GM13976 (cell line): ENCODE data around the gene ABCB11.

ENCODE experiments used
- DNase-seq: peaks from one replicate; pipeline ENCODE4 v3.0.0; 2012; ENCODE audit warnings: low spot score
- in situ Hi-C: fragments of 300-500 bp; cut with MboI; formaldehyde crosslinking; loops from one replicate; pipeline ENCODE4 v1.12.0; 2022; ENCODE audit warnings: low sequenced_read_pairs, mixed read lengths, inconsistent platforms; ENCODE audit not compliant: unreplicated experiment
- TF ChIP-seq, protein P1 (sequence below): IDR thresholded peaks from 2 replicates; pipeline ENCODE4 v1.5.1; 2012; ENCODE audit warnings: borderline replicate concordance, mild to moderate bottlenecking; ENCODE audit not compliant: insufficient read depth; ENCODE audit errors: extremely low read depth, missing control alignments, control extremely low read depth

ABCB11 gene

DNA sequence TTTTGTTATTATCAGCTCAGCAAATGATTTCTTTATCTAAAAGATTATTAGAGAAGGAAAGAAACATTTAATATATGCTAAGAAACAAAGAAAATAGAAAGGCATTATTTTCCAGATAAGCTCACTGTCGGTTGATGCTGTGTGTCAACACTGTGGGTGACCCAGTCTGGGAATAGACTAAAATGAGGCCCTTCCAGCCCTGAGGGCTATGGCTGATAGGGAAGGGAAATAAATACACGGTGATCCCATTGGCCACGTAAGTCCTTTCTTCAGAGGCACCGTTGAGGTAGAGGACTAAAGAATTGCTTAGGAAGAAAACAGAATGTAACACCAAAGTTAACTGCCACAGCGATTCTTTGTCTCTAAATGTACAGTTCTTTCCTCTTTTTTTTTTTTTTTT lies 1.8 kb downstream of the ABCB11 start:
- in situ Hi-C loops = no loop called here
- no peak for DNase-seq
- TF ChIP-seq, protein P1, sequence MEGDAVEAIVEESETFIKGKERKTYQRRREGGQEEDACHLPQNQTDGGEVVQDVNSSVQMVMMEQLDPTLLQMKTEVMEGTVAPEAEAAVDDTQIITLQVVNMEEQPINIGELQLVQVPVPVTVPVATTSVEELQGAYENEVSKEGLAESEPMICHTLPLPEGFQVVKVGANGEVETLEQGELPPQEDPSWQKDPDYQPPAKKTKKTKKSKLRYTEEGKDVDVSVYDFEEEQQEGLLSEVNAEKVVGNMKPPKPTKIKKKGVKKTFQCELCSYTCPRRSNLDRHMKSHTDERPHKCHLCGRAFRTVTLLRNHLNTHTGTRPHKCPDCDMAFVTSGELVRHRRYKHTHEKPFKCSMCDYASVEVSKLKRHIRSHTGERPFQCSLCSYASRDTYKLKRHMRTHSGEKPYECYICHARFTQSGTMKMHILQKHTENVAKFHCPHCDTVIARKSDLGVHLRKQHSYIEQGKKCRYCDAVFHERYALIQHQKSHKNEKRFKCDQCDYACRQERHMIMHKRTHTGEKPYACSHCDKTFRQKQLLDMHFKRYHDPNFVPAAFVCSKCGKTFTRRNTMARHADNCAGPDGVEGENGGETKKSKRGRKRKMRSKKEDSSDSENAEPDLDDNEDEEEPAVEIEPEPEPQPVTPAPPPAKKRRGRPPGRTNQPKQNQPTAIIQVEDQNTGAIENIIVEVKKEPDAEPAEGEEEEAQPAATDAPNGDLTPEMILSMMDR = no peak

DNA sequence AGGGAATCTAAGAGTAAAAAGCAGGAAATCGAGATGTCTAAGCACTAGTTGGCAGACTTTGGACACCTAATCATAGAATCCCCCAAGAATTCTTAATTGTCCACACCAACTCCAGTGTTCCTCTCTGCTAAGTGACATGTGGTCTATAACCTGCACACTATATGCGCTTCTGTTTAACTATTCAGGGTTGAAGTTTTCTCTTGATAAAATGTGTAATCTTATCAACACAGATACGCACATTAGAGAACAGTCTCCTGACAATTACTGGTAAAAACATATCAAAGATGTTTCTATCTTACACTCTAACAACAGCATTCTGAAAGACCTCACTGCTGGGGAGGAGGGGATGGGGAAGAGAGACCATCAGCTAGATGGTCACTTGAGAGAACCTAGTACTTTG lies 3.9 kb downstream of the ABCB11 start:
- in situ Hi-C loops = no loop called here
- DNase-seq = no peak
- TF ChIP-seq, protein P1 = no peak

DNA sequence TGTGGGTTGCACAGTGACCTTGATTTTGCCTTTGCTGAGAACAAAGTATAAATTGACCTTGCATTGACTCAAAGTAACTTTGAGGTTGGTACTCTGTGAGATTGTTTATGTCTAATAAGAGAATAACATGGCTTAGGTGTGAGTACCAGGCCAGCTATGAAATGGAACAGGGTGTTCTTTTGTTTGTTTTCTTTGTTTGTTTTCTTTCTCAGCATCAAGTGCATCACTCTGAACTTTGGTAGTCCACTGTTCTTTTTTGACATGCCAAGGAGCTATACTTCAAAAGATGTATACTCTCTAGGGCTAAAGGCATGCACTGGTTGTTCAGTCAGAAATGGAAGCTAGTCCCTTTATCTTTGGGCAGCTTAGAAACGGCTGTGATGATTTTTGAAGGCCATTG lies 5.1 kb downstream of the ABCB11 start:
- TF ChIP-seq, protein P1 = no peak
- in situ Hi-C loops = no loop called here
- no peak for DNase-seq

DNA sequence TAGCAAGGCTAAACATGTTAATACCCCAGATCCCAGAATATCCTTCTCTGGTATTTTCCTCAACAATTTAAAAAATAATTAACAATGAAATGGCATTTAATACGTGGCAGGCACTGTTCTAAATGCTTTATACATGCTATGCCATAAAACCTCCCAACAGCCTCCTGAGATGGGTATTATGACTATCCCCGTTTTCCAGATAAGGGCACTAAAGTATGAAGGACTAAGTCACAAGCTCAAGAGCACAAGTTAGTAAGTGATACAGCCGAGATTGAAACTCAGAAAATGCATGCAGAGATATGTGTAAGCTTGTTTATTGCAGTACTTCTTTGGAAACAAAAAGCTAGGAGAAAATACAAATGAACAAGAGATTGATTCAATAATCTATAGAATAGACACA lies 8.0 kb downstream of the ABCB11 start:
- TF ChIP-seq, protein P1 = no peak
- in situ Hi-C loops = no loop called here
- no peak for DNase-seq

DNA sequence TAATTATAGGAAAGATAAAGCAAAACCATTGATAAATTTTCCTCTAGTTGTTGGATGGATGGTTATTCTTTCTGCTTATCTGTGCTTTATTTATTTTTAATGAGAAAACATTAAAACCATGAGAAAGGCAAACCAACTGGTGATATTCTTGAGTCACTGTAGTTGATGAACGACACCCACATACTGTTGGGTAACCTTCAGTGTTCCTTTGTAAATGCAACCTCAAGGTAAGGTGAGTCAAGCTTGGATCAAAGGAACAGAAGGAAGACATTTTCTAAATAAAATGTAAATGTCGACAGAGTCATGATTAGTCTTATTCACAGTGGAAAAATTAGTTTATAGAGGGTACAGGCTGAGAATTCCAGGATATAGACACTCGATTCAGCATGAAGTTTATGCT lies 12.7 kb downstream of the ABCB11 start:
- TF ChIP-seq, protein P1 = no peak
- no peak for DNase-seq
- in situ Hi-C loops = no loop called here

DNA sequence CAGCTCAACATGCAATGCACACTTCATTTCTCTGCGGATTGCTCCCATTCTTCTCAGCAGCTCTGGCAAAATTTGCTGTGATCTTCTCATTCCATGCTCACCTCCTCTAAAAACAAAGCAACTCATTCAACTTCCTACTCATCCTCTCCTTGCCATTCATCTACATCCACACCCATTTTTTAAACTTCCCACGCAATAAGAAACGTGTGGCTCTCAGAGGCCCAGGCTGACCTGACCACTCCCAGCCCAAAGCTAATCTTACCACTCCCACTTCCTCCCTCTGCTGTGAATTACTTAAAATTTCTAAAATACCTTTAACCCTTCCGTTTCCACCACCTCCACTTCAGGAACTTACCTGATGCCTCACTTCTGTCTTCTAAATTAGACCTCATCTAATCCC lies 15.2 kb downstream of the ABCB11 start:
- no peak for DNase-seq
- TF ChIP-seq, protein P1 = no peak
- in situ Hi-C loops = no loop called here

DNA sequence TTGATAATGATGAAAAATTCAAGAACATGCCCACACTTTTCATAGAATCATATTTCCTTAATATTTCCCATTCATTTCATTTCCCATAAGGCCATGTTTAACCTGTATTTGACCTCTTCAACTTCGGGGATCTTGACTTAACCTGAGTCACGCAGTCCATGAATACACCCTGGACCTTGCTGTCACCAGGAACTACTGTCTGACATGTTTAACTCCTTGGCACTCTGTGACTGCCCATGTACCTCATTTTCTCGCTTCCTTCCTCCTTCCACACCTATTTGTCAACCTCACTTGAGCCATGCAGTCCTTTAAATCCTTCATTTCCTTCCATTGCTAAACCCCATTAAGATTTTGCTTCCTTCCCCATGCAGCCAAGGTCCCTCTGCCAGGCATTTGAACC lies 16.3 kb downstream of the ABCB11 start:
- no peak for DNase-seq
- TF ChIP-seq, protein P1 = no peak
- in situ Hi-C loops = no loop called here
